ENCODE results near the gene TCAP.

- TF ChIP-seq CTCF (IDR thresholded peaks at IDR 0.05), result no peak
- TF ChIP-seq REST (IDR thresholded peaks at IDR 0.05; ENCODE audit: insufficient read depth in 1 of 2, low read depth in 2 of 2, low read length in 1 of 2), result no peak
- TF ChIP-seq TCF7L2 (IDR thresholded peaks at IDR 0.05; ENCODE audit: low read depth, low read length), result no peak
- no peak for TF ChIP-seq POLR2AphosphoS5 (IDR thresholded peaks at IDR 0.05; ENCODE audit: low read depth, low read length)
- TF ChIP-seq SIN3A (IDR thresholded peaks at IDR 0.05; ENCODE audit: borderline replicate concordance, insufficient read depth, low read depth, low read length), result no peak
Observed at GRCh38 chr17:39624313-39624712, 40.8 kb upstream of the TCAP start.
